ENCODE results near the gene SPACA9.

Gene SPACA9

GRCh38 chr9:132878695-132879456 lies at the start of gene SPACA9:
TSS of gene SPACA9 (plus strand) at chr9:132878898. CDS start at chr9:132883948, 5,050 bp downstream.
- peak within 1 kb of the TSS; percentile 96 for H3K4me3 ChIP-seq (ENCODE audit: low read depth, low read length)
- TF ChIP-seq CTCF (IDR thresholded peaks at IDR 0.05; ENCODE audit: borderline replicate concordance, insufficient read depth, low read depth, low read length), result no peak

- no peak overlapping the region for H3K4me3 ChIP-seq (ENCODE audit: low read depth, low read length)
- TF ChIP-seq CTCF (IDR thresholded peaks at IDR 0.05; ENCODE audit: borderline replicate concordance, insufficient read depth, low read depth, low read length), result no peak
These were observed 46.4 kb upstream of the SPACA9 start for GRCh38 chr9:132832171-132832881.

GRCh38 chr9:132833550-132834121 lies 45.1 kb upstream of the SPACA9 start:
- no peak for TF ChIP-seq CTCF (IDR thresholded peaks at IDR 0.05; ENCODE audit: borderline replicate concordance, insufficient read depth, low read depth, low read length)
- H3K4me3 ChIP-seq (ENCODE audit: low read depth, low read length), result no peak overlapping the region

- TF ChIP-seq CTCF (IDR thresholded peaks at IDR 0.05; ENCODE audit: borderline replicate concordance, insufficient read depth, low read depth, low read length), result no peak
- H3K4me3 ChIP-seq (ENCODE audit: low read depth, low read length), result no peak overlapping the region
These were observed 44.4 kb upstream of the SPACA9 start for GRCh38 chr9:132834343-132834742.

- no peak for TF ChIP-seq CTCF (IDR thresholded peaks at IDR 0.05; ENCODE audit: borderline replicate concordance, insufficient read depth, low read depth, low read length)
- H3K4me3 ChIP-seq (ENCODE audit: low read depth, low read length), result no peak overlapping the region
These were observed 41.0 kb upstream of the SPACA9 start for GRCh38 chr9:132837501-132838286.

GRCh38 chr9:132838291-132838690 lies 40.4 kb upstream of the SPACA9 start:
- H3K4me3 ChIP-seq (ENCODE audit: low read depth, low read length), result no peak overlapping the region
- no peak for TF ChIP-seq CTCF (IDR thresholded peaks at IDR 0.05; ENCODE audit: borderline replicate concordance, insufficient read depth, low read depth, low read length)

All from GM12875 (cell line).